Liver (tissue), 9 donors: ENCODE measurements around the gene PDCD2L. TPM values are rescaled to one million over a fixed set of nuclear protein-coding genes. Genes with fewer than 3 reads are reported as not detected.

Source experiments
- DNase-seq: peaks from one replicate; pipeline ENCODE4 v3.0.0-alpha.2; 2017; ENCODE audit warnings: low spot score
- H3K27ac ChIP-seq, 2 donors: one replicate each; pipeline ENCODE4 v1.7.0; 2013; ENCODE audit warnings: inconsistent platforms in 2 of 2, low read length in 2 of 2, control low read depth in 1 of 2, low read depth in 1 of 2, mild to moderate bottlenecking in 1 of 2
- H3K27me3 ChIP-seq, 4 donors: one replicate each; pipeline versions ENCODE4 v1.6.1 to v1.7.0; 2013; ENCODE audit warnings: low read length in 3 of 4, inconsistent platforms in 1 of 4, mild to moderate bottlenecking in 1 of 4, moderate library complexity in 1 of 4; ENCODE audit not compliant: control insufficient read depth in 4 of 4, insufficient read depth in 4 of 4
- H3K36me3 ChIP-seq, 4 donors: one replicate each; pipeline versions ENCODE4 v1.6.1 to v1.7.0; 2013; ENCODE audit warnings: low read length in 3 of 4, mild to moderate bottlenecking in 3 of 4, low read depth in 1 of 4, moderate library complexity in 1 of 4; ENCODE audit not compliant: control insufficient read depth in 4 of 4, insufficient read depth in 3 of 4
- H3K4me1 ChIP-seq, 4 donors: one replicate each; pipeline versions ENCODE4 v1.6.1 to v1.7.0; 2013; ENCODE audit warnings: low read length in 3 of 4, mild to moderate bottlenecking in 3 of 4, moderate library complexity in 1 of 4; ENCODE audit not compliant: control insufficient read depth in 4 of 4, insufficient read depth in 4 of 4
- H3K4me3 ChIP-seq, 3 donors: one replicate each; pipeline versions ENCODE4 v1.6.1 to v1.7.0; 2013; ENCODE audit warnings: low read length in 3 of 3, control low read depth in 1 of 3, low read depth in 1 of 3, mild to moderate bottlenecking in 1 of 3
- H3K9ac ChIP-seq, 2 donors: one replicate each; pipeline ENCODE4 v1.7.0; 2013; ENCODE audit warnings: low read length in 2 of 2, mild to moderate bottlenecking in 2 of 2, moderate library complexity in 2 of 2, control low read depth in 1 of 2, low read depth in 1 of 2
- H3K9me3 ChIP-seq, 4 donors: one replicate each; pipeline versions ENCODE4 v1.6.1 to v1.7.0; 2013; ENCODE audit warnings: low read length in 3 of 4; ENCODE audit not compliant: control insufficient read depth in 4 of 4
- EGR1 ChIP-seq, 2 donors: IDR thresholded peaks; 2 replicates each; pipeline ENCODE4 v1.6.1; 2016 to 2018; ENCODE audit warnings: antibody characterized with exemption in 2 of 2, low read depth in 2 of 2
- FOXA1 ChIP-seq: IDR thresholded peaks from 2 replicates; pipeline ENCODE4 v1.6.1; 2016; ENCODE audit warnings: antibody characterized with exemption
- FOXA2 ChIP-seq: IDR thresholded peaks from 2 replicates; pipeline ENCODE4 v1.6.1; 2016; ENCODE audit warnings: antibody characterized with exemption
- GABPA ChIP-seq, 2 donors: IDR thresholded peaks in 1 of 2; conservative IDR thresholded peaks in 1 of 2; 2 replicates each; pipeline ENCODE4 v1.6.1; 2016; ENCODE audit warnings: antibody characterized with exemption in 2 of 2, mild to moderate bottlenecking in 1 of 2, moderate library complexity in 1 of 2
- HNF4A ChIP-seq, 2 donors: conservative IDR thresholded peaks; 2 replicates each; pipeline ENCODE4 v1.6.1; 2016; ENCODE audit warnings: antibody characterized with exemption in 2 of 2, mild to moderate bottlenecking in 2 of 2
- HNF4G ChIP-seq: IDR thresholded peaks from 2 replicates; pipeline ENCODE4 v1.6.1; 2016; ENCODE audit warnings: antibody characterized with exemption
- JUND ChIP-seq, 2 donors: IDR thresholded peaks; 2 replicates each; pipeline ENCODE4 v1.6.1; 2016; ENCODE audit warnings: antibody characterized with exemption in 2 of 2
- NR2F2 ChIP-seq: IDR thresholded peaks from 2 replicates; pipeline ENCODE4 v1.6.1; 2016; ENCODE audit warnings: antibody characterized with exemption
- RAD21 ChIP-seq, 2 donors: IDR thresholded peaks; 2 replicates each; pipeline ENCODE4 v1.6.1; 2016; ENCODE audit warnings: antibody characterized with exemption in 2 of 2, mild to moderate bottlenecking in 2 of 2
- RXRA ChIP-seq, 2 donors: IDR thresholded peaks; 2 replicates each; pipeline ENCODE4 v1.6.1; 2017 to 2018; ENCODE audit warnings: antibody characterized with exemption in 2 of 2, mild to moderate bottlenecking in 1 of 2
- SP1 ChIP-seq: IDR thresholded peaks from 2 replicates; pipeline ENCODE4 v1.6.1; 2018; ENCODE audit warnings: antibody characterized with exemption, mild to moderate bottlenecking
- TAF1 ChIP-seq: conservative IDR thresholded peaks from 2 replicates; pipeline ENCODE4 v1.6.1; 2016; ENCODE audit warnings: antibody characterized with exemption, mild to moderate bottlenecking
- YY1 ChIP-seq: IDR thresholded peaks from 2 replicates; pipeline ENCODE4 v1.6.1; 2016; ENCODE audit warnings: antibody characterized with exemption, mild to moderate bottlenecking
- WGBS: extraction: QIAGEN DNeasy Blood & Tissue Kit; methylation state at CpG from one replicate; pipeline ENCODE4 v1.1.7; 2013; 5-methylcytosine and 5-hydroxymethylcytosine counted together
- polyA plus RNA-seq, 2 donors: library from polyadenylated mRNA; stranded (reverse) in 1 of 2; unstranded in 1 of 2; fragments of 200-250 nt in 1 of 2; fragments of >200 nt in 1 of 2; fragmentation: Nextera tagmentation in 1 of 2; extraction: Ambion mirVana in 1 of 2; gene quantifications; one replicate each; pipeline versions ENCODE4 v1.2.1 to v1.2.3, GENCODE V29; 2013 to 2015
- total RNA-seq, 2 donors: library from RNA; depleted of rRNA; stranded (reverse); fragments of >200 nt; gene quantifications; one replicate each; pipeline ENCODE4 v1.2.3, GENCODE V29; 2014
- TF ChIP-seq, protein P1 (sequence below): IDR thresholded peaks from 2 replicates; pipeline ENCODE4 v1.6.1; 2016; ENCODE audit warnings: antibody characterized with exemption
- TF ChIP-seq, protein P2 (sequence below): IDR thresholded peaks from 2 replicates; pipeline ENCODE4 v1.6.1; 2016; ENCODE audit warnings: antibody characterized with exemption, mild to moderate bottlenecking
- TF ChIP-seq, protein P3 (sequence below): IDR thresholded peaks from 2 replicates; pipeline ENCODE4 v1.6.1; 2016; ENCODE audit warnings: antibody characterized with exemption
- TF ChIP-seq, protein P4 (sequence below): fragments of 150-350 bp; IDR thresholded peaks from 2 replicates; pipeline ENCODE4 v1.5.1; 2017; ENCODE audit warnings: improper control_type of control experiment, low read depth, low read length; ENCODE audit not compliant: missing input control
- TF ChIP-seq, protein P5 (sequence below): IDR thresholded peaks from 2 replicates; pipeline ENCODE4 v1.6.1; 2016; ENCODE audit warnings: antibody characterized with exemption
- donor health status: healthy.
- donor health status: healthy.
- donor health status: healthy.
- donor health status: healthy.
- donor health status: healthy.

Gene PDCD2L
- total and polyA plus RNA-seq, 4 donors: 3.8 to 7.6 (median 5.1) TPM

DNA sequence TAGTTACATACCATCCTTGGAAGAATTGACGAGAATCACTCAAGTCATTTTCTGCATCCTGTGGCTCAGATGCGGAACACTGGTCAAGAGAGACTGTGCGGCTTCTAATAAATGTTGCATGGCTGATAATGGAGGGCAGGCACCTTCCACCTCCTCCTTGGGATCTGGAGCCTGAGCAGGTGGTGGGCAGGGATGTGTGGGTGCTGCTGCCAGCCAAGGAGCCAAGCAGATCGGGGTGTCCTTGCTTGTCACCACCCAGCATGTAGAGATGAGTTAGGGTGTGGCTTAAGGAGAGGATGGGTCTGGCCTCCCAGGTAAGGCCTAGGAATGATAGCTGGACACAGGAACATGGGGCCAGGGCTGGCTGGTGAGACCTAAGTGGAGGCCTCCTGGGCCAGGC is 21.7 kb upstream of the PDCD2L start:
- DNase-seq: no peak
- 98% methylated on average over 4 of the region's 4 CpGs for WGBS
- no peak overlapping the region for H3K27ac ChIP-seq

More for the DNA sequence above, 21.7 kb upstream of the PDCD2L start:
- peaks cover 27 to 89% (median 58%) of the 10 kb centered on the region in 4 donors for H3K36me3 ChIP-seq
- no peaks in the 10 kb centered on the region for H3K27me3 ChIP-seq
- no peak overlapping the region for H3K4me3 ChIP-seq
- H3K9me3 ChIP-seq: no peaks in the 10 kb centered on the region
- TF ChIP-seq FOXA1: no peak
- no peak for TF ChIP-seq HNF4G
- no peak for TF ChIP-seq HNF4A (conservative IDR thresholded peaks at IDR 0.05)
- TF ChIP-seq, protein P1, sequence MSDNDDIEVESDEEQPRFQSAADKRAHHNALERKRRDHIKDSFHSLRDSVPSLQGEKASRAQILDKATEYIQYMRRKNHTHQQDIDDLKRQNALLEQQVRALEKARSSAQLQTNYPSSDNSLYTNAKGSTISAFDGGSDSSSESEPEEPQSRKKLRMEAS: no peak
- TF ChIP-seq TAF1: no peak
- TF ChIP-seq, protein P2, sequence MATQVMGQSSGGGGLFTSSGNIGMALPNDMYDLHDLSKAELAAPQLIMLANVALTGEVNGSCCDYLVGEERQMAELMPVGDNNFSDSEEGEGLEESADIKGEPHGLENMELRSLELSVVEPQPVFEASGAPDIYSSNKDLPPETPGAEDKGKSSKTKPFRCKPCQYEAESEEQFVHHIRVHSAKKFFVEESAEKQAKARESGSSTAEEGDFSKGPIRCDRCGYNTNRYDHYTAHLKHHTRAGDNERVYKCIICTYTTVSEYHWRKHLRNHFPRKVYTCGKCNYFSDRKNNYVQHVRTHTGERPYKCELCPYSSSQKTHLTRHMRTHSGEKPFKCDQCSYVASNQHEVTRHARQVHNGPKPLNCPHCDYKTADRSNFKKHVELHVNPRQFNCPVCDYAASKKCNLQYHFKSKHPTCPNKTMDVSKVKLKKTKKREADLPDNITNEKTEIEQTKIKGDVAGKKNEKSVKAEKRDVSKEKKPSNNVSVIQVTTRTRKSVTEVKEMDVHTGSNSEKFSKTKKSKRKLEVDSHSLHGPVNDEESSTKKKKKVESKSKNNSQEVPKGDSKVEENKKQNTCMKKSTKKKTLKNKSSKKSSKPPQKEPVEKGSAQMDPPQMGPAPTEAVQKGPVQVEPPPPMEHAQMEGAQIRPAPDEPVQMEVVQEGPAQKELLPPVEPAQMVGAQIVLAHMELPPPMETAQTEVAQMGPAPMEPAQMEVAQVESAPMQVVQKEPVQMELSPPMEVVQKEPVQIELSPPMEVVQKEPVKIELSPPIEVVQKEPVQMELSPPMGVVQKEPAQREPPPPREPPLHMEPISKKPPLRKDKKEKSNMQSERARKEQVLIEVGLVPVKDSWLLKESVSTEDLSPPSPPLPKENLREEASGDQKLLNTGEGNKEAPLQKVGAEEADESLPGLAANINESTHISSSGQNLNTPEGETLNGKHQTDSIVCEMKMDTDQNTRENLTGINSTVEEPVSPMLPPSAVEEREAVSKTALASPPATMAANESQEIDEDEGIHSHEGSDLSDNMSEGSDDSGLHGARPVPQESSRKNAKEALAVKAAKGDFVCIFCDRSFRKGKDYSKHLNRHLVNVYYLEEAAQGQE: no peak
- TF ChIP-seq YY1: no peak
- TF ChIP-seq, protein P3, sequence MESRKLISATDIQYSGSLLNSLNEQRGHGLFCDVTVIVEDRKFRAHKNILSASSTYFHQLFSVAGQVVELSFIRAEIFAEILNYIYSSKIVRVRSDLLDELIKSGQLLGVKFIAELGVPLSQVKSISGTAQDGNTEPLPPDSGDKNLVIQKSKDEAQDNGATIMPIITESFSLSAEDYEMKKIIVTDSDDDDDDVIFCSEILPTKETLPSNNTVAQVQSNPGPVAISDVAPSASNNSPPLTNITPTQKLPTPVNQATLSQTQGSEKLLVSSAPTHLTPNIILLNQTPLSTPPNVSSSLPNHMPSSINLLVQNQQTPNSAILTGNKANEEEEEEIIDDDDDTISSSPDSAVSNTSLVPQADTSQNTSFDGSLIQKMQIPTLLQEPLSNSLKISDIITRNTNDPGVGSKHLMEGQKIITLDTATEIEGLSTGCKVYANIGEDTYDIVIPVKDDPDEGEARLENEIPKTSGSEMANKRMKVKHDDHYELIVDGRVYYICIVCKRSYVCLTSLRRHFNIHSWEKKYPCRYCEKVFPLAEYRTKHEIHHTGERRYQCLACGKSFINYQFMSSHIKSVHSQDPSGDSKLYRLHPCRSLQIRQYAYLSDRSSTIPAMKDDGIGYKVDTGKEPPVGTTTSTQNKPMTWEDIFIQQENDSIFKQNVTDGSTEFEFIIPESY: no peak
- TF ChIP-seq JUND (IDR thresholded peaks at IDR 0.05): no peak
- TF ChIP-seq, protein P4, sequence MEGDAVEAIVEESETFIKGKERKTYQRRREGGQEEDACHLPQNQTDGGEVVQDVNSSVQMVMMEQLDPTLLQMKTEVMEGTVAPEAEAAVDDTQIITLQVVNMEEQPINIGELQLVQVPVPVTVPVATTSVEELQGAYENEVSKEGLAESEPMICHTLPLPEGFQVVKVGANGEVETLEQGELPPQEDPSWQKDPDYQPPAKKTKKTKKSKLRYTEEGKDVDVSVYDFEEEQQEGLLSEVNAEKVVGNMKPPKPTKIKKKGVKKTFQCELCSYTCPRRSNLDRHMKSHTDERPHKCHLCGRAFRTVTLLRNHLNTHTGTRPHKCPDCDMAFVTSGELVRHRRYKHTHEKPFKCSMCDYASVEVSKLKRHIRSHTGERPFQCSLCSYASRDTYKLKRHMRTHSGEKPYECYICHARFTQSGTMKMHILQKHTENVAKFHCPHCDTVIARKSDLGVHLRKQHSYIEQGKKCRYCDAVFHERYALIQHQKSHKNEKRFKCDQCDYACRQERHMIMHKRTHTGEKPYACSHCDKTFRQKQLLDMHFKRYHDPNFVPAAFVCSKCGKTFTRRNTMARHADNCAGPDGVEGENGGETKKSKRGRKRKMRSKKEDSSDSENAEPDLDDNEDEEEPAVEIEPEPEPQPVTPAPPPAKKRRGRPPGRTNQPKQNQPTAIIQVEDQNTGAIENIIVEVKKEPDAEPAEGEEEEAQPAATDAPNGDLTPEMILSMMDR: no peak
- TF ChIP-seq GABPA (IDR thresholded peaks at IDR 0.05 in 1 of 2, conservative IDR thresholded peaks at IDR 0.05 in 1 of 2): no peak
- TF ChIP-seq FOXA2: no peak
- TF ChIP-seq NR2F2: no peak
- TF ChIP-seq SP1: no peak
- TF ChIP-seq RAD21 (IDR thresholded peaks at IDR 0.05): no peak
- TF ChIP-seq RXRA (IDR thresholded peaks at IDR 0.05): no peak
- TF ChIP-seq, protein P5, sequence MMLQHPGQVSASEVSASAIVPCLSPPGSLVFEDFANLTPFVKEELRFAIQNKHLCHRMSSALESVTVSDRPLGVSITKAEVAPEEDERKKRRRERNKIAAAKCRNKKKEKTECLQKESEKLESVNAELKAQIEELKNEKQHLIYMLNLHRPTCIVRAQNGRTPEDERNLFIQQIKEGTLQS: no peak
- TF ChIP-seq EGR1 (IDR thresholded peaks at IDR 0.05; ENCODE audit: low read depth in 2 of 2): no peak
- no peaks in the 10 kb centered on the region for H3K4me1 ChIP-seq
- H3K9ac ChIP-seq: no peak overlapping the region
